ENCODE data around the gene STK10.
"Not testable (repeated sequence)": the region's sequence is repeated elsewhere in the genome, so short reads cannot be mapped to it uniquely, and the experiment has no call there.

STK10 gene

DNA sequence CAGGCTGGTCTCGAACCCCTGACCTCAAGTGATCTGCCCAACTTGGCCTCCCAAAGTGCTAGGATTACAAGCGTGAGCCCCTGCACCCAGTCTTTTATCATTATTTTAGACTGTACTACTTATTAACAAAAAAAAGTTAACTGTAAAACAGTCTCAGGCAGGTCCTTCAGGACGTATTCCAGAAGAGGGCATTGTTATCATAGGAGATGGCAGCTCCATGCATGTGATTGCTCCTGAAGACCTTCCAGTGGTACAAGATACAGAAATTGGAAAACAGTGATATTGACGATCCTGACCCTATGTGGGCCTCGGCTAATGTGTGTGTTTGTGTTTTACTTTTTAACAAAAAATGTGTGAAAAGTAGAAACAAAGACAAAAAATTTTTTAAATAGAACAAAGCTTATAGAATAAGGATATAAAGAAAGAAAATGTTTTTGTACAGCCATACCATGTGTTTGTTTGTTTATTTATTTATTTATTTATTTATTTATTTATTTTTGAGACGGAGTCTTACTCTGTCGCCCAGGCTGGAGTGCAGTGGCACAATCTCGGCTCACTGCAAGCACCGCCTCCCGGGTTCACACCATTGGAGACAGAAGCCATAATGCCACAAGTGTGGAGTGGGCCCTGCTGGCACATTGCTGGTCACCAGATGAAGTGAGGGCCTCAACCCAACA lies 167.8 kb downstream of the STK10 start:
- not testable (repeated sequence) for H3K4me3 ChIP-seq (ENCODE audit: insufficient read depth, low read depth, low read length); H3K36me3 ChIP-seq (ENCODE audit: control insufficient read depth, insufficient read depth, low read length); H3K27me3 ChIP-seq (ENCODE audit: control insufficient read depth, insufficient read depth, low read length, poor library complexity, severe bottlenecking); H3K4me1 ChIP-seq (ENCODE audit: control insufficient read depth, insufficient read depth, low read length); H3K9me3 ChIP-seq (ENCODE audit: control insufficient read depth, low read length); H3K27ac ChIP-seq (ENCODE audit: insufficient read depth, low read depth, low read length, poor library complexity, severe bottlenecking)
- 94% methylated on average over 10 of the region's 10 CpGs for WGBS, 2 experiments

DNA sequence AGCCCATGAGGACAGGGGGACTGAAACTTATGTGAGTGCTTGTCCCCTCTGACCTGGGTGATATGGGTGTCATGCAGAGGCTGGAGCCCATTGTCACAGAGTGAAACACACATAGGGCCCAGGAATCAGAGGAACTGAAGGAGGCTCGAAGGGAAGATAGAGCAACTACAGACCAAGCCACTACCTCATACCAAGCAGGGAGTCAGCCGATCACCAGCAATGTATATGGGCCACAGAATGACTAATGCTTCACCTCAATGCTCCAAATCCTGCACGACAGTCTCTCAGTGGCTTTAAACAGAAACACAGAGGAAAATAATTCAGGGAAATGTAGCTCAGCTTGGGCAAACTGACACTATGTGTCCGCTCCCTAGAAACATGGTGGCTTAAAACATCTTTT lies 172.7 kb downstream of the STK10 start:
- 90 to 95% methylated on average over 4 of the region's 4 CpGs for WGBS, 2 experiments
- no peaks in the 10 kb centered on the region for H3K9me3 ChIP-seq (ENCODE audit: control insufficient read depth, low read length)

DNA sequence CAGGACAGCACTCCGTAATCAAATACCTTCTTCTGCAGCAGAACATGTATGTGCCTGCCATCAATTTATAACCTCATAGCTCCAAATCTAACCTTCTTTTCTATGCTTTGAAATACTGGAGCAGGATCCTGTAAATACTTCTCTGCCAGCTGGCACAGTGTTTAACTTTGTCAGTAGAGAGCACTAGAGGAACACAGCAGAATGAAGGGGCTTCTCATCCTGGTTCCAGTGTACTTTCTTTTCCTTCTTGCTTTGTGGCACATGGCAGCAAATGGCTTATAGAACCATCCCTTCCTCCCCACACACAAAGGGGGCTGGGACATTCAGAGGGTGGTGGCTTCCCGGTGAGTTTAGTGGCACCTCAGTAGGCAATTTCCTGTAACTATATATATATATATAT lies 177.7 kb downstream of the STK10 start:
- WGBS, 2 experiments: 88 to 94% methylated on average over 1 of the region's 2 CpGs
- Histone ChIP-seq H3K4me1 (ENCODE audit: control insufficient read depth, insufficient read depth, low read length) (peaks cover 5% of the 10 kb centered on the region), H3K9me3 (ENCODE audit: control insufficient read depth, low read length) (no peaks in the 10 kb centered on the region), H3K27ac (ENCODE audit: insufficient read depth, low read depth, low read length, poor library complexity, severe bottlenecking) (no peak overlapping the region), H3K36me3 (ENCODE audit: control insufficient read depth, insufficient read depth, low read length) (no peaks in the 10 kb centered on the region), H3K4me3 (ENCODE audit: insufficient read depth, low read depth, low read length) (no peak overlapping the region), H3K27me3 (ENCODE audit: control insufficient read depth, insufficient read depth, low read length, poor library complexity, severe bottlenecking) (no peaks in the 10 kb centered on the region)

More for the DNA sequence above, 172.7 kb downstream of the STK10 start:
- no peaks in the 10 kb centered on the region for H3K4me1 ChIP-seq (ENCODE audit: control insufficient read depth, insufficient read depth, low read length)
- H3K27ac ChIP-seq (ENCODE audit: insufficient read depth, low read depth, low read length, poor library complexity, severe bottlenecking): no peak overlapping the region
- H3K27me3 ChIP-seq (ENCODE audit: control insufficient read depth, insufficient read depth, low read length, poor library complexity, severe bottlenecking): no peaks in the 10 kb centered on the region
- no peak overlapping the region for H3K4me3 ChIP-seq (ENCODE audit: insufficient read depth, low read depth, low read length)
- H3K36me3 ChIP-seq (ENCODE audit: control insufficient read depth, insufficient read depth, low read length): no peaks in the 10 kb centered on the region

DNA sequence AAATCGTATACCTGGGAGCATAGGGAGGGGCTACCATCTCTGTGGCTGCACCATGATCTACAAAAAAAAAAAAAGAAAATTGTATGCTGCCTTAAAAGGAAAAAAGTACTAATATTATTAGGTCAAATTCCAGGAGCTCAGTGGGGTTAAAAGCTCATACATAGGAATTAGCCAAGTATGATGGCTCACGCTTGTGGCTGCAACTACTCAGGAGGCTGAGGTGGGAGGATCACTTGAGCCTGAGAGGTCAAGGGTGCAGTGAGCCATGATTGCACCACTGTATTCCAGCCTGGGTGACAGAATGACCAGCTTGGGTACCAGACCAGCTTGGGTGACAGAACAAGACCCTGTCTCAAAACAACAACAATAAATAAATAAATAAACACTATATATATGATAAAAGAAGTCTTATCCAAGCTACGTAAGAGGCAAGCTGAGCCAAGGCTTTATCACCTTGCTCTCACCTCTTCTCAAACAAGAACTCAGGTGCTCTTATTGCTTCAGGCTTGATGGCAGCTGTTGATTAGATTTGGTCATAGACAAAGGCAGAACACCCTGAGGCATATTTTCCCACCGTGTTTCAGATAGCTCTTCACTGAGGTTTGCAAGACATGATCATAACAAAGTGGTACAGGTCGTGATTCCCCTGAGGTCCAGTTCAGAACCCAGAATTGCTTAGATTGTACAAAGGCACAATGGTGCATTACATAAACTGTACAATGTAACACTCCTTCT lies 178.3 kb downstream of the STK10 start:
- 67 to 82% methylated on average over 5 of the region's 5 CpGs for WGBS, 2 experiments
- H3K4me1 ChIP-seq (ENCODE audit: control insufficient read depth, insufficient read depth, low read length): peaks cover 8% of the 10 kb centered on the region
- H3K9me3 ChIP-seq (ENCODE audit: control insufficient read depth, low read length): no peaks in the 10 kb centered on the region
- no peak overlapping the region for H3K27ac ChIP-seq (ENCODE audit: insufficient read depth, low read depth, low read length, poor library complexity, severe bottlenecking)
- no peaks in the 10 kb centered on the region for H3K27me3 ChIP-seq (ENCODE audit: control insufficient read depth, insufficient read depth, low read length, poor library complexity, severe bottlenecking)
- H3K4me3 ChIP-seq (ENCODE audit: insufficient read depth, low read depth, low read length): no peak overlapping the region
- no peaks in the 10 kb centered on the region for H3K36me3 ChIP-seq (ENCODE audit: control insufficient read depth, insufficient read depth, low read length)

DNA sequence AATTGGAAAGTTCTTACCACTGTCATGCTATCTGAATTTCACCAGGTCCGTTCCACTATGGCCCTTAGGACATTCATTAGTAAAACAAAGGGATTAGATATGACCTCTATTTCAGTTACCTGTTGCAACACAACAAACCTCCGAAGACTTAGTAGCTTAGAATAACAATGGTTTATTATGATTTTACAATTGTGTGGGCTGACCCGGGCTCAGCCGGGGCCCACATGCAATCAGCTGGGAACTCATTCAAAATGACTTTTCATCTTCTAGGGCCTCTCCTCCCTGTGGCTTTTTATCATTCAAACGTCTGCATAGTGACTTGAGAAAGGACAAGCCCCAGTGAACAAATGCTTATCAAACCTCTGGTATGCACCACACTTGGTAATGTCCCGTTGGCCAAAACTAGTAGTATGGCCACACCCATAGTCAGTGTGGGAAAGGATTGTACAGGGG lies 179.3 kb downstream of the STK10 start:
- Histone ChIP-seq H3K9me3 (ENCODE audit: control insufficient read depth, low read length) (no peaks in the 10 kb centered on the region), H3K27ac (ENCODE audit: insufficient read depth, low read depth, low read length, poor library complexity, severe bottlenecking) (no peak overlapping the region), H3K4me3 (ENCODE audit: insufficient read depth, low read depth, low read length) (no peak overlapping the region), H3K27me3 (ENCODE audit: control insufficient read depth, insufficient read depth, low read length, poor library complexity, severe bottlenecking) (no peaks in the 10 kb centered on the region), H3K4me1 (ENCODE audit: control insufficient read depth, insufficient read depth, low read length) (peaks cover 8% of the 10 kb centered on the region), H3K36me3 (ENCODE audit: control insufficient read depth, insufficient read depth, low read length) (no peaks in the 10 kb centered on the region)
- 4 to 7% methylated on average over 6 of the region's 6 CpGs for WGBS, 2 experiments

DNA sequence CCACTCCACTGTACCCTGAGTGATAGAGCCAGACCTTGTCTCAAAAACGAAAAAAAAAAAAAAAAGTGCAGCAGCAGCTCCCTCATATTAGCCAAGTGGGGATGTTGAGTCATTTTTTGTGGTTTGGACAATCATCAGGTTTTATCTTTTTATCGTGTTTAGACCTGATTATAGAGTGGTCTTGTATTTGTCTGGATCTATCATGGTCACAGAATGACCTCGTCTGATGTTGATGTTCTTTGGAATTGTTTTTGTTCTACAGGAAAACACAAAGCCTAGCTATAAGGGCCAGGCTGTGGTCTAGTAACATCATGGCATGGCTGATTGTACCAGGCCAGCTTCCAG lies 179.9 kb downstream of the STK10 start:
- Histone ChIP-seq H3K4me3 (ENCODE audit: insufficient read depth, low read depth, low read length) (no peak overlapping the region), H3K36me3 (ENCODE audit: control insufficient read depth, insufficient read depth, low read length) (no peaks in the 10 kb centered on the region), H3K27me3 (ENCODE audit: control insufficient read depth, insufficient read depth, low read length, poor library complexity, severe bottlenecking) (no peaks in the 10 kb centered on the region), H3K4me1 (ENCODE audit: control insufficient read depth, insufficient read depth, low read length) (peaks cover 8% of the 10 kb centered on the region), H3K9me3 (ENCODE audit: control insufficient read depth, low read length) (no peaks in the 10 kb centered on the region), H3K27ac (ENCODE audit: insufficient read depth, low read depth, low read length, poor library complexity, severe bottlenecking) (no peak overlapping the region)
- 33 to 43% methylated on average over 3 of the region's 3 CpGs for WGBS, 2 experiments

DNA sequence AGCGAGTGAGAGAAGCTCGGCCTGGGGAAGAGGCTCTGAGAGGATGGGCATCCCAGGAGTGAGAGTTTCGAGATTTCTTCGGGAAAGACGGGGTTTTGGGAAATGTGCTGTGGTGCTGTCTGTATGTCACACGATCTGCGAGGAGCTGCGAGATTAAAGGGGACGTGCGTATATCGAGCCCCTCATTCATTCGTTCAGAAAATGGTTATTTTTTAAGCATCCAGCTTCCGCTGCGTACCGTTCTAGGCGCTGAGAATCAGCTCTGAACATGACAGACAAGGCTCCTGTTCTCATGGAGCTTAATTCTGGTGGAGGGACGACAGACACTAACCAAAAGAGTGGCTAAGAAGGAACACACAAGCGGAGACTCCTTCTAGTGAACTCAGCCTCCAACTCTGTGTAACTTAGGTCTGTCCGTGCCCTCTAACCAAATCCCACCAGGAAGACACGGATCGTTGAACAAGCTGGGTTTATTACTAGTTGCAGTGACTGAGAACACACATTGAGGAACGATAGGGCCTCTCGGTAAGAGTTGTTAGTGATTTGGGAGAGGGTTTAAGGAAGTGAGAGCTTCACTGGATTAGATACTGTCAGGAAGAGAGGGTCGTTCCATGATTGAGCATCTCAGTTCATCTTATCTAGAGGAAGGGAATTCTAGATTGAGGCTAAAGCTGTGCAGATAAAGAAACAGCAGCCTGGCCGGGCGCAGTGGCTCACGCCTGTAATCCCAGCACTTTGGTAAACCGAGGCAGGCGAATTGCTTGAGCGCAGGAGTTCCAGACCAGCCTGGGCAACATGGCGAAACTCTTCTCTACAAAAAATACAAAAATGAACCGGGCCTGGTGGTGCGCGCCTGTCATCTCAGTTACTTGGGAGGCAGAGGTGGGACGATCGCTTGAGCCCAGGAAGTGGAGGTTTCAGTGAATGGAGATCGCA lies 180.6 kb downstream of the STK10 start:
- H3K36me3 ChIP-seq (ENCODE audit: control insufficient read depth, insufficient read depth, low read length): no peaks in the 10 kb centered on the region
- peak overlapping the region; percentile 85 for H3K4me3 ChIP-seq (ENCODE audit: insufficient read depth, low read depth, low read length)
- H3K4me1 ChIP-seq (ENCODE audit: control insufficient read depth, insufficient read depth, low read length): peaks cover 8% of the 10 kb centered on the region
- H3K9me3 ChIP-seq (ENCODE audit: control insufficient read depth, low read length): no peaks in the 10 kb centered on the region
- peak overlapping the region; percentile 57 for H3K27ac ChIP-seq (ENCODE audit: insufficient read depth, low read depth, low read length, poor library complexity, severe bottlenecking)
- H3K27me3 ChIP-seq (ENCODE audit: control insufficient read depth, insufficient read depth, low read length, poor library complexity, severe bottlenecking): no peaks in the 10 kb centered on the region
- 35% methylated on average over 37 of the region's 37 CpGs for WGBS, 2 experiments

DNA sequence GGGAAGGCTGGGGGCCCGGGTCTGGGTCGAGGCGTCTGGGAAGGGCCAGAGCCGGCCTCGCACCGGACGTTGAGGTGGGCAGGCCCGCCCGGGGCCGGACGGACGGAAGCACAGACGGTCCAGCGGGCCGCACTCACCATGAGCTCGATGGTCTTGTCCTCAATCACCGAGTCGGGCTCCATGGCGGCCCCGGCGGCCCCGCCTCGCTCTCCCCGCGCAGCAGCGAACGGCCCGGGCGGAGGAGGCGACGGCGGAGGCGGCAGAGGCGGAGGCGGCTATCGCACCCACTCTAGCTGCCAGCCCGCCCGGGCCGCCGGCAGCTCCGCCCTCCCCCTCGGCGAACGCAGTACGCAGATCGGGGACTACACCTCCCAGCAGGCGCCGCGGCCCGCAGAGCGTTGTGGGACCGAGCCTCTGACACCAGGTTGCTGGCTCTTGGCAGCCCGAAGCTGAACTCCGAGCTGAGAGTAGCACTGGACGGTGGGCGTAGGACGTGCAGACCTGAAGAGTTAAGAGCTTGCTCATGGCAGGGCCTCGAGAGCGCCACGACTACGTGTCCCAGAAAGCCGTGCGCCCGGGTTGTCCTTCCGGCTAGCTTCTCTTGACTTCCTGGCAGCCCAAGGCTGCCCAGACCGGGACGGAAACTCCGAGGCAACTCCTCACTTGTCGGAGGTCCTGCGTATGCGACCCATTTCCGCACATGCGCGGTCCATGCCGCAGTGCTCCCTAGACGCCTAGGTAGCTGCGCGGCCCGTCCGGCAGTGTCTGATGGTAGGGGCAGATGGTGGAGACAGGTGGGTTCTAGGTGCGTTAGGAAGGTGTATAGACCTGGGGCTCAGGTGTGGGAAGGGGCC lies 181.5 kb downstream of the STK10 start, which contains the start of gene FBXW11:
FBXW11 (minus strand) TSS at position 318 of the 854 bp plus-strand sequence; CDS start at position 182, 136 bp downstream.
- peak within 1 kb of the TSS; percentile 83 for H3K27ac ChIP-seq (ENCODE audit: insufficient read depth, low read depth, low read length, poor library complexity, severe bottlenecking)
- H3K36me3 ChIP-seq (ENCODE audit: control insufficient read depth, insufficient read depth, low read length): no peaks in the 10 kb centered on the region
- H3K4me1 ChIP-seq (ENCODE audit: control insufficient read depth, insufficient read depth, low read length): peaks cover 8% of the 10 kb centered on the region
- H3K9me3 ChIP-seq (ENCODE audit: control insufficient read depth, low read length): no peaks in the 10 kb centered on the region
- H3K4me3 ChIP-seq (ENCODE audit: insufficient read depth, low read depth, low read length): peak within 1 kb of the TSS; percentile 85
- H3K27me3 ChIP-seq (ENCODE audit: control insufficient read depth, insufficient read depth, low read length, poor library complexity, severe bottlenecking): no peaks in the 10 kb centered on the region
- 0% methylated on average over 81 of the region's 81 CpGs for WGBS, 2 experiments

DNA sequence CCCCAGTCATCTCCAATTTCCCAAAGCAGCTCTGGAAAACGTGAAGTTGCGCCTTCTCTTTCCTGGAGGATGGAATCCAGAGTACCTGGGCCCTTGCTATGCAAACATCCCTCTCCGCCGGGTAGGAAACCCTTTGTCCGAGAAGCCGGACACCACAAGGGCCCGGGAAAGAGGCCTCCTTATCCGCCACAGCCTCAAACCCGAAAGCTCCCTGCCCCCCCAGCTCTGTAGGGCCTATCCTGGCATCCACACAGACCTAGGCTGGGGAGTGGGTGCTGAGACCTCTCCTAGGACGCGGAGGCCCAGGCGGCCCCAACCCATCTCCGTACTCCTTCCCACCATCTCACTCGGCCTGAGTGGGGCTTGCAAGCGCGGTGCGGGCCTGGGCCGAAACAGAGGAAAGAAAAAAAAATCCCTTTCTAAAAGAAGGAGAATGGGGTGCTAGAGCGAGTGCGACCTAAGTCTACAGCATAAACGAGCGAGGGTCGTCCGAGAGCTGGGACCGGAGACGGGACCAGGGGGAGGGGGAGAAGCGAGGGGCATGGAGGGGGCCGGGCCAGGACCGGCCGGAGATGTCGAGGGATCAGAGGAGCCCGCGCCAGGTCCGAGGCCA lies 182.2 kb downstream of the STK10 start:
- 0% methylated on average over 29 to 34 of the region's 34 CpGs for WGBS, 2 experiments
- Histone ChIP-seq H3K4me3 (ENCODE audit: insufficient read depth, low read depth, low read length) (peak overlapping the region; percentile 85), H3K36me3 (ENCODE audit: control insufficient read depth, insufficient read depth, low read length) (no peaks in the 10 kb centered on the region), H3K27ac (ENCODE audit: insufficient read depth, low read depth, low read length, poor library complexity, severe bottlenecking) (peak overlapping the region; percentile 83), H3K27me3 (ENCODE audit: control insufficient read depth, insufficient read depth, low read length, poor library complexity, severe bottlenecking) (no peaks in the 10 kb centered on the region), H3K9me3 (ENCODE audit: control insufficient read depth, low read length) (no peaks in the 10 kb centered on the region), H3K4me1 (ENCODE audit: control insufficient read depth, insufficient read depth, low read length) (peaks cover 8% of the 10 kb centered on the region)

Data from ectodermal cell (in vitro differentiated cells).